ENCODE measurements around the gene S100A14. TPM values are rescaled to one million over a fixed set of nuclear protein-coding genes. Genes with fewer than 3 reads are reported as not detected.
A peak's percentile ranks its signal among the peaks of the same experiment; 100 is the strongest.

Gene S100A14
- total RNA-seq, 1 experiment from 2014 or later, result 252 TPM

DNA sequence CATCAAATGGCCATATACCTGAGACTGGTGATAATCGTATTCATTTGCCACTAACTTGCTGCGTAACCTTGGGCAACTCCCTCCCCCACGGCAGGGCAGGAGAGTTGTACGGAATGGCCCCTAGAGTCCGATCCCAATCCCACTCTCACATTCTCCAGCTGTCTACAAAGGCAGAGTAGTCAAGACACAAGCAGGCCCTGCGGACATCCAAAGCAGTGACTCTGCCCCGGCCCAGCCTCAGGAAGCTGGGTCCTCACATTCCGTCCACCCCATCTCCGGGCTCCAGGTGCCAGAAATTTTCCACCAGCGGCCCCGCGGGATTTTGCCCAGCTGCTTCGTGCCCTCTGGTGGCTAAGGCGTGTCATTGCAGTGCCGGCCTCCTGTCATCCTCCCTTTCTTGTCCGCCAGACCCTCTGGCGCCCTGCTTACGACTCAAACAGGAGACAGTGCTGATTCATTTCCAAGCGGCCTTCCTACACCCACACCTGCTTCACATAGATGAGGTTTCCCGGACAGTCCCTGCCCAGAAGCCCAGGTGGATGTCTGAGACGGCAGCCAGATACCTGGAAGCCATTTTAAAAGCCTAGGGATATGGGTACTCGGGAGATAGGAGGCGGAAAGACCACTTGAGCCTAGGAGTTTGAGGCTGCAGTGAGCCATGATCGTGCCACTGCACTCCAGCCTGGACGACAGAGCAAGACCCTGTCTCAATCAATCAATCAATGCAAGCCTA lies 47.6 kb downstream of the S100A14 start:
- H4K20me1 ChIP-seq (ENCODE audit: insufficient read depth), result no peaks in the 10 kb centered on the region
- no peaks in the 10 kb centered on the region for H3K9me3 ChIP-seq (ENCODE audit: control insufficient read depth in 1 of 2, insufficient read depth in 1 of 2, low read depth in 1 of 2, low read length in 2 of 2)
- H2AFZ ChIP-seq (ENCODE audit: low read depth, low read length, poor library complexity, severe bottlenecking), result no peak overlapping the region
- DNase-seq (ENCODE audit: low read depth, low spot score) (peak; percentile 88), ATAC-seq (peak; percentile 37)
- H3K36me3 ChIP-seq (ENCODE audit: control insufficient read depth in 1 of 2, insufficient read depth in 2 of 2, low read length in 2 of 2), result no peaks in the 10 kb centered on the region
- peaks cover 68 to 85% of the 10 kb centered on the region in 2 experiments for H3K4me1 ChIP-seq (ENCODE audit: control insufficient read depth in 1 of 2, insufficient read depth in 2 of 2, low read length in 2 of 2)
- H3K4me3 ChIP-seq (replicated peaks in 1 of 2; ENCODE audit: low read depth in 1 of 2, low read length in 2 of 2), result peak overlapping the region; percentile 29 to 35
- POLR2A ChIA-PET, result interaction anchor here (0.9 to 2.9 kb wide), 17 partner anchors 9 to 216 kb away, joined by 3 to 93 read pairs (median 5); partner anchors contain the start of genes CHTOP, S100A13, S100A16 and S100A4
- no peaks in the 10 kb centered on the region for H3K79me2 ChIP-seq (ENCODE audit: insufficient read depth, low read length)
- RAD21 ChIA-PET (ENCODE audit: low non-redundant PET in 1 of 2, low total read pairs in 2 of 2, uncharacterized antibody in 2 of 2, unreplicated experiment in 2 of 2), result interaction anchor here (0.7 to 2.1 kb wide), 13 partner anchors 22 to 65 kb away, joined by 3 to 11 read pairs (median 4); partner anchors contain the start of genes CHTOP (in 1 of the 2), S100A13 (in 1 of the 2), S100A5 (in 1 of the 2) and S100A6 (in 1 of the 2)
- H3K4me2 ChIP-seq (ENCODE audit: low read length), result peak overlapping the region; percentile 68
- intact Hi-C loops (cut with micrococcal nuclease), result loop anchor here (1.0 to 2.0 kb wide), 3 partner anchors 35 to 216 kb away; no protein-coding TSS in a partner anchor
- CTCF ChIA-PET, result interaction anchor here (0.6 to 3.7 kb wide), 15 partner anchors 10 to 213 kb away, joined by 3 to 35 read pairs (median 6); partner anchors contain the start of genes S100A13, S100A14, S100A5 and S100A6
- H3K27ac ChIP-seq (ENCODE audit: low read depth, low read length), result peak overlapping the region; percentile 100
- H3K27me3 ChIP-seq (ENCODE audit: insufficient read depth, low read length), result no peaks in the 10 kb centered on the region
- BruUV-seq (replicated peaks), result no TSS peak
- no peaks in the 10 kb centered on the region for H3K9me2 ChIP-seq (ENCODE audit: insufficient read depth)
- H3K9ac ChIP-seq (ENCODE audit: low read length), result peak overlapping the region; percentile 80
- TF ChIP-seq EZH2 (IDR thresholded peaks at IDR 0.05) (no peak), TCF7L2 (IDR thresholded peaks at IDR 0.05; ENCODE audit: borderline replicate concordance, extremely low read depth, insufficient read depth, insufficient read length) (peak; percentile 78), POLR2A (IDR thresholded peaks at IDR 0.05; ENCODE audit: borderline replicate concordance, extremely low read depth, insufficient read depth, insufficient read length) (no peak), RAD21 (IDR thresholded peaks at IDR 0.05; ENCODE audit: low read depth) (no peak), JUND (IDR thresholded peaks at IDR 0.05) (no peak), EZH2phosphoT487 (IDR thresholded peaks at IDR 0.05; ENCODE audit: borderline replicate concordance) (no peak), ELF1 (IDR thresholded peaks at IDR 0.05; ENCODE audit: borderline replicate concordance, low read depth) (no peak), ZNF274 (IDR thresholded peaks at IDR 0.05; ENCODE audit: low read depth, low read length) (no peak), SIN3A (IDR thresholded peaks at IDR 0.05; ENCODE audit: low read depth) (no peak), EGR1 (IDR thresholded peaks at IDR 0.05; ENCODE audit: low read depth) (no peak), YY1 (IDR thresholded peaks at IDR 0.05; ENCODE audit: extremely low read depth, insufficient replicate concordance, low read depth, low read length) (peak; percentile 75), FOSL1 (IDR thresholded peaks at IDR 0.05; ENCODE audit: low read depth) (no peak), POLR2AphosphoS5 (IDR thresholded peaks at IDR 0.05; ENCODE audit: low read depth, low read length) (peak; percentile 53)
- TF ChIP-seq, protein P1, sequence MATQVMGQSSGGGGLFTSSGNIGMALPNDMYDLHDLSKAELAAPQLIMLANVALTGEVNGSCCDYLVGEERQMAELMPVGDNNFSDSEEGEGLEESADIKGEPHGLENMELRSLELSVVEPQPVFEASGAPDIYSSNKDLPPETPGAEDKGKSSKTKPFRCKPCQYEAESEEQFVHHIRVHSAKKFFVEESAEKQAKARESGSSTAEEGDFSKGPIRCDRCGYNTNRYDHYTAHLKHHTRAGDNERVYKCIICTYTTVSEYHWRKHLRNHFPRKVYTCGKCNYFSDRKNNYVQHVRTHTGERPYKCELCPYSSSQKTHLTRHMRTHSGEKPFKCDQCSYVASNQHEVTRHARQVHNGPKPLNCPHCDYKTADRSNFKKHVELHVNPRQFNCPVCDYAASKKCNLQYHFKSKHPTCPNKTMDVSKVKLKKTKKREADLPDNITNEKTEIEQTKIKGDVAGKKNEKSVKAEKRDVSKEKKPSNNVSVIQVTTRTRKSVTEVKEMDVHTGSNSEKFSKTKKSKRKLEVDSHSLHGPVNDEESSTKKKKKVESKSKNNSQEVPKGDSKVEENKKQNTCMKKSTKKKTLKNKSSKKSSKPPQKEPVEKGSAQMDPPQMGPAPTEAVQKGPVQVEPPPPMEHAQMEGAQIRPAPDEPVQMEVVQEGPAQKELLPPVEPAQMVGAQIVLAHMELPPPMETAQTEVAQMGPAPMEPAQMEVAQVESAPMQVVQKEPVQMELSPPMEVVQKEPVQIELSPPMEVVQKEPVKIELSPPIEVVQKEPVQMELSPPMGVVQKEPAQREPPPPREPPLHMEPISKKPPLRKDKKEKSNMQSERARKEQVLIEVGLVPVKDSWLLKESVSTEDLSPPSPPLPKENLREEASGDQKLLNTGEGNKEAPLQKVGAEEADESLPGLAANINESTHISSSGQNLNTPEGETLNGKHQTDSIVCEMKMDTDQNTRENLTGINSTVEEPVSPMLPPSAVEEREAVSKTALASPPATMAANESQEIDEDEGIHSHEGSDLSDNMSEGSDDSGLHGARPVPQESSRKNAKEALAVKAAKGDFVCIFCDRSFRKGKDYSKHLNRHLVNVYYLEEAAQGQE (IDR thresholded peaks at IDR 0.05; ENCODE audit: low read depth), result no peak
- TF ChIP-seq, protein P2, sequence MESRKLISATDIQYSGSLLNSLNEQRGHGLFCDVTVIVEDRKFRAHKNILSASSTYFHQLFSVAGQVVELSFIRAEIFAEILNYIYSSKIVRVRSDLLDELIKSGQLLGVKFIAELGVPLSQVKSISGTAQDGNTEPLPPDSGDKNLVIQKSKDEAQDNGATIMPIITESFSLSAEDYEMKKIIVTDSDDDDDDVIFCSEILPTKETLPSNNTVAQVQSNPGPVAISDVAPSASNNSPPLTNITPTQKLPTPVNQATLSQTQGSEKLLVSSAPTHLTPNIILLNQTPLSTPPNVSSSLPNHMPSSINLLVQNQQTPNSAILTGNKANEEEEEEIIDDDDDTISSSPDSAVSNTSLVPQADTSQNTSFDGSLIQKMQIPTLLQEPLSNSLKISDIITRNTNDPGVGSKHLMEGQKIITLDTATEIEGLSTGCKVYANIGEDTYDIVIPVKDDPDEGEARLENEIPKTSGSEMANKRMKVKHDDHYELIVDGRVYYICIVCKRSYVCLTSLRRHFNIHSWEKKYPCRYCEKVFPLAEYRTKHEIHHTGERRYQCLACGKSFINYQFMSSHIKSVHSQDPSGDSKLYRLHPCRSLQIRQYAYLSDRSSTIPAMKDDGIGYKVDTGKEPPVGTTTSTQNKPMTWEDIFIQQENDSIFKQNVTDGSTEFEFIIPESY (IDR thresholded peaks at IDR 0.05; ENCODE audit: extremely low read depth, insufficient replicate concordance, low read length), result no peak
- TF ChIP-seq, protein P3, sequence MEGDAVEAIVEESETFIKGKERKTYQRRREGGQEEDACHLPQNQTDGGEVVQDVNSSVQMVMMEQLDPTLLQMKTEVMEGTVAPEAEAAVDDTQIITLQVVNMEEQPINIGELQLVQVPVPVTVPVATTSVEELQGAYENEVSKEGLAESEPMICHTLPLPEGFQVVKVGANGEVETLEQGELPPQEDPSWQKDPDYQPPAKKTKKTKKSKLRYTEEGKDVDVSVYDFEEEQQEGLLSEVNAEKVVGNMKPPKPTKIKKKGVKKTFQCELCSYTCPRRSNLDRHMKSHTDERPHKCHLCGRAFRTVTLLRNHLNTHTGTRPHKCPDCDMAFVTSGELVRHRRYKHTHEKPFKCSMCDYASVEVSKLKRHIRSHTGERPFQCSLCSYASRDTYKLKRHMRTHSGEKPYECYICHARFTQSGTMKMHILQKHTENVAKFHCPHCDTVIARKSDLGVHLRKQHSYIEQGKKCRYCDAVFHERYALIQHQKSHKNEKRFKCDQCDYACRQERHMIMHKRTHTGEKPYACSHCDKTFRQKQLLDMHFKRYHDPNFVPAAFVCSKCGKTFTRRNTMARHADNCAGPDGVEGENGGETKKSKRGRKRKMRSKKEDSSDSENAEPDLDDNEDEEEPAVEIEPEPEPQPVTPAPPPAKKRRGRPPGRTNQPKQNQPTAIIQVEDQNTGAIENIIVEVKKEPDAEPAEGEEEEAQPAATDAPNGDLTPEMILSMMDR (IDR thresholded peaks at IDR 0.05 in 2 of 3, conservative IDR thresholded peaks at IDR 0.05 in 1 of 3; ENCODE audit: borderline replicate concordance in 1 of 3, insufficient read depth in 1 of 3, low read depth in 2 of 3, low read length in 2 of 3), result peak in 2 of 3 experiments; percentile 95 to 98; a peak in 4 of 6 replicates
- TF ChIP-seq, protein P4, sequence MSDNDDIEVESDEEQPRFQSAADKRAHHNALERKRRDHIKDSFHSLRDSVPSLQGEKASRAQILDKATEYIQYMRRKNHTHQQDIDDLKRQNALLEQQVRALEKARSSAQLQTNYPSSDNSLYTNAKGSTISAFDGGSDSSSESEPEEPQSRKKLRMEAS (IDR thresholded peaks at IDR 0.05), result no peak

All from HCT116 (cell line).